CD4-positive, alpha-beta T cell (primary cell): ENCODE measurements around the gene ST6GAL2. TPM values are rescaled to one million over a fixed set of nuclear protein-coding genes. Genes with fewer than 3 reads are reported as not detected.

ENCODE experiments used
- ATAC-seq: fragments of 200-7000 bp; cut with Tn5 transposase; one replicate; pipeline ENCODE4 v1.10.0; 2022; ENCODE audit warnings: mild to moderate bottlenecking; ENCODE audit not compliant: poor library complexity
- CTCF ChIA-PET: fragments of 350-600 bp; sonication (Branson Sonifier 250); formaldehyde crosslinking; loops from one replicate; lab custom pipeline; 2021; ENCODE audit warnings: antibody characterized with exemption, inconsistent platforms; lab: Charles Lee
- POLR2A ChIA-PET: fragments of 350-600 bp; sonication (Branson Sonifier 250); formaldehyde crosslinking; loops from one replicate; lab custom pipeline; 2021; ENCODE audit warnings: antibody characterized with exemption, inconsistent platforms; lab: Charles Lee
- DNase-seq, 14 experiments: peaks; one replicate each; pipeline ENCODE4 v3.0.0-alpha.2; 2013 to 2020; ENCODE audit warnings: mixed read lengths in 2 of 14
- H3K27ac ChIP-seq, 2 donors: one replicate each; pipeline versions ENCODE4 v1.5.1 to v1.7.0; 2013; ENCODE audit warnings: low read length in 2 of 2, low read depth in 1 of 2, mild to moderate bottlenecking in 1 of 2
- H3K27me3 ChIP-seq, 2 experiments: 1 replicate in 1 of 2; 2 replicates in 1 of 2; pipeline versions ENCODE4 v1.6.1 to v1.7.0; 2013; ENCODE audit warnings: low read length in 2 of 2, control low read depth in 1 of 2, mild to moderate bottlenecking in 1 of 2, moderate library complexity in 1 of 2; ENCODE audit not compliant: insufficient read depth in 2 of 2, control insufficient read depth in 1 of 2
- H3K36me3 ChIP-seq: one replicate; pipeline ENCODE4 v1.6.1; 2013; ENCODE audit warnings: low read length, control low read depth; ENCODE audit not compliant: insufficient read depth
- H3K4me1 ChIP-seq: one replicate; pipeline ENCODE4 v1.6.1; 2013; ENCODE audit warnings: low read length, control low read depth; ENCODE audit not compliant: insufficient read depth
- H3K4me3 ChIP-seq: one replicate; pipeline ENCODE4 v1.5.1; 2013; ENCODE audit warnings: mild to moderate bottlenecking, low read length, moderate library complexity
- H3K9me3 ChIP-seq, 2 experiments: 1 replicate in 1 of 2; 2 replicates in 1 of 2; pipeline versions ENCODE4 v1.6.1 to v1.7.0; 2013; ENCODE audit warnings: low read length in 2 of 2, mild to moderate bottlenecking in 2 of 2, control low read depth in 1 of 2, moderate library complexity in 1 of 2; ENCODE audit not compliant: control insufficient read depth in 1 of 2, insufficient read depth in 1 of 2
- H3K27ac Mint-ChIP-seq: one replicate; pipeline ENCODE4 v1.8.0; 2020; ENCODE audit warnings: mixed read lengths
- H3K27me3 Mint-ChIP-seq: one replicate; pipeline ENCODE4 v1.8.0; 2021; ENCODE audit warnings: mixed read lengths
- H3K36me3 Mint-ChIP-seq: one replicate; pipeline ENCODE4 v1.8.0; 2021; ENCODE audit warnings: low read depth, mixed read lengths
- H3K4me1 Mint-ChIP-seq: one replicate; pipeline ENCODE4 v1.8.0; 2021; ENCODE audit warnings: low read depth, mixed read lengths
- H3K4me3 Mint-ChIP-seq: one replicate; pipeline ENCODE4 v1.8.0; 2020; ENCODE audit warnings: mild to moderate bottlenecking, mixed read lengths
- H3K9me3 Mint-ChIP-seq: one replicate; pipeline ENCODE4 v1.8.0; 2020; ENCODE audit warnings: mixed read lengths
- CTCF ChIP-seq: fragments of 200-600 bp; IDR thresholded peaks from one replicate; pipeline ENCODE4 v1.8.0; 2022; ENCODE audit warnings: antibody characterized with exemption, mild to moderate bottlenecking
- intact Hi-C, 2 experiments: fragments of 100-400 bp; cut with DNase I in 1 of 2; cut with micrococcal nuclease in 1 of 2; formaldehyde crosslinking; loops; one replicate each; pipeline versions ENCODE4 v1.15.1 to v1.9.0; 2023 to 2025; cut with DNase I, micrococcal nuclease
- total RNA-seq, 174 experiments: library from RNA in 2 of 174; stranded (reverse) in 2 of 174; gene quantifications; one replicate each; pipeline ENCODE4 v1.2.3 and lab custom pipeline; 2021 to 2026

Gene ST6GAL2
- total RNA-seq, 2 experiments from 2014 or later = not detected

- H3K4me1 Mint-ChIP-seq = no peaks in the 10 kb centered on the region
- no peaks in the 10 kb centered on the region for H3K27me3 ChIP-seq
- intact Hi-C loops = no loop called here
- H3K4me1 ChIP-seq = no peaks in the 10 kb centered on the region
- no peak overlapping the region for H3K27ac ChIP-seq
- ChIA-PET POLR2A (no interaction called here), CTCF (no interaction called here)
- no peaks in the 10 kb centered on the region for H3K36me3 ChIP-seq
- no peaks in the 10 kb centered on the region for H3K36me3 Mint-ChIP-seq
- H3K27ac Mint-ChIP-seq = no peak overlapping the region
- DNase-seq = no peak
- no peaks in the 10 kb centered on the region for H3K9me3 ChIP-seq
- no peak for ATAC-seq
- no peaks in the 10 kb centered on the region for H3K9me3 Mint-ChIP-seq
- no peak overlapping the region for H3K4me3 Mint-ChIP-seq
- no peak for TF ChIP-seq CTCF
- H3K27me3 Mint-ChIP-seq = peaks cover 9% of the 10 kb centered on the region
- H3K4me3 ChIP-seq = no peak overlapping the region
Measured at GRCh38 chr2:106831816-106832569, 54.0 kb downstream of the ST6GAL2 start.

GRCh38 chr2:106831241-106831640 lies 54.7 kb downstream of the ST6GAL2 start:
- Mint-ChIP-seq H3K27ac (no peak overlapping the region), H3K4me3 (no peak overlapping the region), H3K9me3 (no peaks in the 10 kb centered on the region), H3K27me3 (peaks cover 9% of the 10 kb centered on the region), H3K36me3 (no peaks in the 10 kb centered on the region), H3K4me1 (no peaks in the 10 kb centered on the region)
- intact Hi-C loops = no loop called here
- POLR2A ChIA-PET = no interaction called here
- Histone ChIP-seq H3K27me3 (no peaks in the 10 kb centered on the region), H3K4me1 (no peaks in the 10 kb centered on the region), H3K36me3 (no peaks in the 10 kb centered on the region), H3K27ac (no peak overlapping the region), H3K4me3 (no peak overlapping the region), H3K9me3 (no peaks in the 10 kb centered on the region)
- no peak for TF ChIP-seq CTCF
- no peak for DNase-seq
- no peak for ATAC-seq
- CTCF ChIA-PET = no interaction called here

GRCh38 chr2:106830191-106830590 lies 55.8 kb downstream of the ST6GAL2 start:
- CTCF ChIA-PET = no interaction called here
- Mint-ChIP-seq H3K4me3 (no peak overlapping the region), H3K9me3 (no peaks in the 10 kb centered on the region), H3K4me1 (no peaks in the 10 kb centered on the region), H3K36me3 (no peaks in the 10 kb centered on the region), H3K27me3 (peaks cover 9% of the 10 kb centered on the region), H3K27ac (no peak overlapping the region)
- ATAC-seq (no peak), DNase-seq (no peak)
- intact Hi-C loops = no loop called here
- Histone ChIP-seq H3K27me3 (no peaks in the 10 kb centered on the region), H3K9me3 (no peaks in the 10 kb centered on the region), H3K4me3 (no peak overlapping the region), H3K27ac (no peak overlapping the region), H3K36me3 (no peaks in the 10 kb centered on the region), H3K4me1 (no peaks in the 10 kb centered on the region)
- no peak for TF ChIP-seq CTCF
- POLR2A ChIA-PET = no interaction called here
